Activated T-helper 1 cell treated with anti-CD3 and anti-CD28 coated beads, Interleukin-12 subunit alpha, Interleukin-12 subunit beta, Interleukin-2, Interleukin-4 antibody, amounts not matched to agents 30 ng/mL and 10 ng/mL and 1 ng/mL, durations not matched to agents 14 hours and 24 hours and 36 hours (primary cell): ENCODE measurements around the gene HACD1. TPM values are rescaled to one million over a fixed set of nuclear protein-coding genes. Genes with fewer than 3 reads are reported as not detected.

Source experiments
- DNase-seq: peaks from one replicate; pipeline ENCODE4 v3.0.0; 2021; ENCODE audit warnings: low spot score
- H3K27ac Mint-ChIP-seq: one replicate; pipeline ENCODE4 v1.8.0; 2021; ENCODE audit warnings: mild to moderate bottlenecking, mixed read lengths
- H3K27me3 Mint-ChIP-seq: one replicate; pipeline ENCODE4 v1.8.0; 2022; ENCODE audit warnings: mild to moderate bottlenecking, moderate library complexity, mixed read lengths; ENCODE audit not compliant: insufficient read depth
- H3K36me3 Mint-ChIP-seq: one replicate; pipeline ENCODE4 v1.8.0; 2021; ENCODE audit warnings: low read depth, mixed read lengths
- H3K4me1 Mint-ChIP-seq: one replicate; pipeline ENCODE4 v1.8.0; 2021; ENCODE audit warnings: low read depth, mixed read lengths
- H3K4me3 Mint-ChIP-seq: one replicate; pipeline ENCODE4 v1.8.0; 2021; ENCODE audit warnings: mild to moderate bottlenecking, moderate library complexity, mixed read lengths
- H3K9me3 Mint-ChIP-seq: one replicate; pipeline ENCODE4 v1.8.0; 2021; ENCODE audit warnings: mixed read lengths
- intact Hi-C: fragments of 100-400 bp; cut with micrococcal nuclease; formaldehyde crosslinking; loops from one replicate; pipeline ENCODE4 v1.15.1; 2024
- total RNA-seq: library from RNA; stranded (reverse); gene quantifications from 2 replicates; pipeline ENCODE4 v1.2.3, GENCODE V29; 2022

The HACD1 gene
- total RNA-seq, 1 donor from 2014 or later, result 0.80 TPM

- H3K27me3 Mint-ChIP-seq, result no peaks in the 10 kb centered on the region
- H3K4me3 Mint-ChIP-seq, result peak overlapping the region; percentile 9
- H3K4me1 Mint-ChIP-seq, result peaks cover 82% of the 10 kb centered on the region
- peaks cover 29% of the 10 kb centered on the region for H3K9me3 Mint-ChIP-seq
- H3K36me3 Mint-ChIP-seq, result peaks cover 61% of the 10 kb centered on the region
- no peak for DNase-seq
- H3K27ac Mint-ChIP-seq, result no peak overlapping the region
- intact Hi-C loops, result no loop called here
These were observed 33.2 kb upstream of the HACD1 start for GRCh38 chr10:17650416-17650815.

- Mint-ChIP-seq H3K27ac (no peak overlapping the region), H3K9me3 (peaks cover 25% of the 10 kb centered on the region), H3K36me3 (peaks cover 55% of the 10 kb centered on the region), H3K4me1 (peaks cover 82% of the 10 kb centered on the region), H3K27me3 (no peaks in the 10 kb centered on the region), H3K4me3 (no peak overlapping the region)
- intact Hi-C loops, result loop anchor here (10.0 kb wide), 1 partner anchor 625 kb away; no protein-coding TSS in a partner anchor
- DNase-seq, result no peak
These were observed 32.7 kb upstream of the HACD1 start for GRCh38 chr10:17649836-17650235.

- Mint-ChIP-seq H3K36me3 (peaks cover 56% of the 10 kb centered on the region), H3K4me1 (peaks cover 84% of the 10 kb centered on the region), H3K27ac (peak overlapping the region; percentile 82), H3K4me3 (peak overlapping the region; percentile 59), H3K9me3 (peaks cover 21% of the 10 kb centered on the region), H3K27me3 (no peaks in the 10 kb centered on the region)
- no peak for DNase-seq
- intact Hi-C loops, result loop anchor here (10.0 kb wide), 1 partner anchor 624 kb away; no protein-coding TSS in a partner anchor
These were observed 31.9 kb upstream of the HACD1 start for GRCh38 chr10:17649052-17649451.

GRCh38 chr10:17648243-17649035, 31.3 kb upstream of the HACD1 start:
- peak overlapping the region; percentile 59 for H3K4me3 Mint-ChIP-seq
- peaks cover 16% of the 10 kb centered on the region for H3K9me3 Mint-ChIP-seq
- intact Hi-C loops, result loop anchor here (10.0 kb wide), 1 partner anchor 624 kb away; no protein-coding TSS in a partner anchor
- H3K27me3 Mint-ChIP-seq, result no peaks in the 10 kb centered on the region
- peaks cover 78% of the 10 kb centered on the region for H3K4me1 Mint-ChIP-seq
- peak; percentile 34 for DNase-seq
- H3K36me3 Mint-ChIP-seq, result peaks cover 51% of the 10 kb centered on the region
- H3K27ac Mint-ChIP-seq, result peak overlapping the region; percentile 82

- peaks cover 75% of the 10 kb centered on the region for H3K4me1 Mint-ChIP-seq
- peak overlapping the region; percentile 12 for H3K4me3 Mint-ChIP-seq
- H3K36me3 Mint-ChIP-seq, result peaks cover 42% of the 10 kb centered on the region
- intact Hi-C loops, result loop anchor here (10.0 kb wide), 1 partner anchor 623 kb away; no protein-coding TSS in a partner anchor
- peaks cover 8% of the 10 kb centered on the region for H3K9me3 Mint-ChIP-seq
- no peak for DNase-seq
- peak overlapping the region; percentile 66 for H3K27ac Mint-ChIP-seq
- H3K27me3 Mint-ChIP-seq, result no peaks in the 10 kb centered on the region
These were observed 30.2 kb upstream of the HACD1 start for GRCh38 chr10:17647326-17647725.

- intact Hi-C loops, result loop anchor here (10.0 kb wide), 1 partner anchor 621 kb away; no protein-coding TSS in a partner anchor
- H3K27ac Mint-ChIP-seq, result peak overlapping the region; percentile 100
- H3K27me3 Mint-ChIP-seq, result no peaks in the 10 kb centered on the region
- peaks cover 8% of the 10 kb centered on the region for H3K9me3 Mint-ChIP-seq
- peaks cover 71% of the 10 kb centered on the region for H3K4me1 Mint-ChIP-seq
- DNase-seq, result peak; percentile 8
- H3K36me3 Mint-ChIP-seq, result peaks cover 30% of the 10 kb centered on the region
- H3K4me3 Mint-ChIP-seq, result peak overlapping the region; percentile 99
These were observed 28.6 kb upstream of the HACD1 start for GRCh38 chr10:17645621-17646345.

- DNase-seq, result peak; percentile 14
- peak overlapping the region; percentile 100 for H3K27ac Mint-ChIP-seq
- intact Hi-C loops, result loop anchor here (1.0 to 10.0 kb wide), 9 partner anchors 25 to 1207 kb away; partner anchors contain the start of genes HACD1, NSUN6, PTER and RSU1
- peaks cover 61% of the 10 kb centered on the region for H3K4me1 Mint-ChIP-seq
- H3K4me3 Mint-ChIP-seq, result peak overlapping the region; percentile 99
- peaks cover 23% of the 10 kb centered on the region for H3K36me3 Mint-ChIP-seq
- H3K9me3 Mint-ChIP-seq, result peaks cover 8% of the 10 kb centered on the region
- no peaks in the 10 kb centered on the region for H3K27me3 Mint-ChIP-seq
These were observed 27.3 kb upstream of the HACD1 start for GRCh38 chr10:17644485-17644943.

- Mint-ChIP-seq H3K9me3 (peaks cover 8% of the 10 kb centered on the region), H3K27ac (peak within 1 kb of the TSS; percentile 100), H3K4me1 (peaks cover 55% of the 10 kb centered on the region)
These were observed 26.7 kb upstream of the HACD1 start, which contains the start of gene STAM for GRCh38 chr10:17643755-17644484. STAM (plus strand) TSS chr10:17644151; CDS start chr10:17644340, 189 bp downstream.

GRCh38 chr10:17643339-17643754, 26.2 kb upstream of the HACD1 start:
- Mint-ChIP-seq H3K36me3 (peaks cover 14% of the 10 kb centered on the region), H3K4me3 (peak overlapping the region; percentile 99), H3K27ac (peak overlapping the region; percentile 100), H3K27me3 (no peaks in the 10 kb centered on the region), H3K4me1 (peaks cover 49% of the 10 kb centered on the region), H3K9me3 (peaks cover 4% of the 10 kb centered on the region)
- no peak for DNase-seq
- intact Hi-C loops, result loop anchor here (5.0 to 10.0 kb wide), 5 partner anchors 131 to 1206 kb away; partner anchors contain the start of genes NSUN6, PTER and VIM

More at GRCh38 chr10:17643755-17644484, 26.7 kb upstream of the HACD1 start, which contains the start of gene STAM:
- Mint-ChIP-seq H3K27me3 (no peaks in the 10 kb centered on the region), H3K4me3 (peak within 1 kb of the TSS; percentile 99), H3K36me3 (peaks cover 20% of the 10 kb centered on the region)
- intact Hi-C loops, result loop anchor here (1.0 to 10.0 kb wide), 9 partner anchors 25 to 1207 kb away; partner anchors contain the start of genes HACD1, NSUN6, PTER and RSU1
- peak; percentile 87 for DNase-seq

GRCh38 chr10:17640331-17640816, 23.2 kb upstream of the HACD1 start:
- Mint-ChIP-seq H3K27me3 (peaks cover 14% of the 10 kb centered on the region), H3K4me3 (no peak overlapping the region), H3K36me3 (peaks cover 7% of the 10 kb centered on the region), H3K27ac (no peak overlapping the region), H3K4me1 (peaks cover 22% of the 10 kb centered on the region), H3K9me3 (no peaks in the 10 kb centered on the region)
- intact Hi-C loops, result loop anchor here (5.0 to 10.0 kb wide), 5 partner anchors 128 to 1203 kb away; partner anchors contain the start of genes NSUN6, PTER and VIM
- DNase-seq, result no peak

- H3K27me3 Mint-ChIP-seq, result peaks cover 22% of the 10 kb centered on the region
- no peak overlapping the region for H3K4me3 Mint-ChIP-seq
- H3K4me1 Mint-ChIP-seq, result peaks cover 10% of the 10 kb centered on the region
- intact Hi-C loops, result no loop called here
- no peaks in the 10 kb centered on the region for H3K9me3 Mint-ChIP-seq
- peaks cover 4% of the 10 kb centered on the region for H3K36me3 Mint-ChIP-seq
- no peak overlapping the region for H3K27ac Mint-ChIP-seq
- DNase-seq, result no peak
These were observed 20.7 kb upstream of the HACD1 start for GRCh38 chr10:17637869-17638268.

GRCh38 chr10:17633353-17633752, 16.2 kb upstream of the HACD1 start:
- intact Hi-C loops, result no loop called here
- no peaks in the 10 kb centered on the region for H3K36me3 Mint-ChIP-seq
- H3K4me3 Mint-ChIP-seq, result no peak overlapping the region
- H3K27ac Mint-ChIP-seq, result no peak overlapping the region
- H3K4me1 Mint-ChIP-seq, result no peaks in the 10 kb centered on the region
- H3K9me3 Mint-ChIP-seq, result no peaks in the 10 kb centered on the region
- H3K27me3 Mint-ChIP-seq, result peaks cover 22% of the 10 kb centered on the region
- DNase-seq, result no peak
